ENCODE results near the gene SLC38A3. TPM values are rescaled to one million over a fixed set of nuclear protein-coding genes. Genes with fewer than 3 reads are reported as not detected.

The SLC38A3 gene
- total and polyA plus RNA-seq, 2 donors (not counting 1 experiment from before 2014, with no cell fraction given): not detected

GRCh38 chr3:50212971-50213370 lies 7.9 kb downstream of the SLC38A3 start:
- no peaks in the 10 kb centered on the region for H3K79me2 ChIP-seq (ENCODE audit: control insufficient read depth, insufficient read depth, low read length)
- WGBS (ENCODE audit: insufficient coverage): 92% methylated on average over 3 of the region's 3 CpGs
- H3K27me3 ChIP-seq (replicated peaks in 1 of 4; ENCODE audit: control extremely low read depth in 1 of 4, control insufficient read depth in 3 of 4, insufficient read depth in 4 of 4, low read length in 3 of 4): peaks cover 0 to 3% (median 0%) of the 10 kb centered on the region in 4 experiments
- no peak overlapping the region for H3K4me3 ChIP-seq (ENCODE audit: control extremely low read depth in 1 of 5, extremely low read depth in 1 of 5, insufficient read depth in 1 of 5, low read depth in 2 of 5, low read length in 4 of 5)
- DNase-seq (no peak), ATAC-seq (ENCODE audit: low read depth) (no peak)
- peaks cover 0 to 2% (median 0%) of the 10 kb centered on the region in 3 donors for H3K9me3 ChIP-seq (ENCODE audit: control extremely low read depth in 1 of 3, control insufficient read depth in 2 of 3, insufficient read depth in 1 of 3, low read length in 2 of 3)
- H4K20me1 ChIP-seq (ENCODE audit: control insufficient read depth, insufficient read depth, low read length, poor library complexity, severe bottlenecking): no peaks in the 10 kb centered on the region
- no peaks in the 10 kb centered on the region for H3K9me3 Mint-ChIP-seq (ENCODE audit: insufficient read depth)
- no peak overlapping the region for H2AFZ ChIP-seq (ENCODE audit: insufficient read depth, low read depth, low read length, poor library complexity, severe bottlenecking)
- CTCF ChIA-PET: no interaction called here
- no peak overlapping the region for H3K9ac ChIP-seq (ENCODE audit: low read length)
- no peaks in the 10 kb centered on the region for H3K4me1 ChIP-seq (ENCODE audit: control insufficient read depth in 2 of 2, insufficient read depth in 2 of 2, low read length in 2 of 2)
- POLR2A ChIA-PET: no interaction called here
- no peaks in the 10 kb centered on the region for H3K36me3 ChIP-seq (replicated peaks in 1 of 2; ENCODE audit: control extremely low read depth in 1 of 2, control insufficient read depth in 1 of 2, extremely low read depth in 1 of 2, insufficient read depth in 2 of 2, low read length in 1 of 2)
- no peak overlapping the region for H3K27ac ChIP-seq (ENCODE audit: low read length in 2 of 2)
- no peak overlapping the region for H3K4me2 ChIP-seq (replicated peaks; ENCODE audit: low read depth, low read length, poor library complexity, severe bottlenecking)
- intact Hi-C loops (cut with micrococcal nuclease): no loop called here
- H3K4me3 Mint-ChIP-seq: no peak overlapping the region
- peaks cover 4% of the 10 kb centered on the region for H3K27me3 Mint-ChIP-seq
- TF ChIP-seq CTCF (IDR thresholded peaks at IDR 0.05) (no peak), EZH2 (IDR thresholded peaks at IDR 0.05; ENCODE audit: borderline replicate concordance, insufficient read depth, low read depth, low read length, poor library complexity, severe bottlenecking) (no peak)
- no peaks in the 10 kb centered on the region for H3K4me1 Mint-ChIP-seq
- H3K27ac Mint-ChIP-seq: no peak overlapping the region

GRCh38 chr3:50213373-50213772 lies 8.3 kb downstream of the SLC38A3 start:
- H3K4me3 Mint-ChIP-seq: no peak overlapping the region
- Histone ChIP-seq H3K36me3 (replicated peaks in 1 of 2; ENCODE audit: control extremely low read depth in 1 of 2, control insufficient read depth in 1 of 2, extremely low read depth in 1 of 2, insufficient read depth in 2 of 2, low read length in 1 of 2) (no peaks in the 10 kb centered on the region), H3K4me1 (ENCODE audit: control insufficient read depth in 2 of 2, insufficient read depth in 2 of 2, low read length in 2 of 2) (no peaks in the 10 kb centered on the region), H2AFZ (ENCODE audit: insufficient read depth, low read depth, low read length, poor library complexity, severe bottlenecking) (no peak overlapping the region), H3K4me2 (replicated peaks; ENCODE audit: low read depth, low read length, poor library complexity, severe bottlenecking) (no peak overlapping the region), H3K9me3 (ENCODE audit: control extremely low read depth in 1 of 3, control insufficient read depth in 2 of 3, insufficient read depth in 1 of 3, low read length in 2 of 3) (peaks cover 0 to 2% (median 0%) of the 10 kb centered on the region in 3 donors), H3K9ac (ENCODE audit: low read length) (no peak overlapping the region), H4K20me1 (ENCODE audit: control insufficient read depth, insufficient read depth, low read length, poor library complexity, severe bottlenecking) (no peaks in the 10 kb centered on the region), H3K27ac (ENCODE audit: low read length in 2 of 2) (no peak overlapping the region), H3K79me2 (ENCODE audit: control insufficient read depth, insufficient read depth, low read length) (no peaks in the 10 kb centered on the region), H3K4me3 (ENCODE audit: control extremely low read depth in 1 of 5, extremely low read depth in 1 of 5, insufficient read depth in 1 of 5, low read depth in 2 of 5, low read length in 4 of 5) (no peak overlapping the region), H3K27me3 (replicated peaks in 1 of 4; ENCODE audit: control extremely low read depth in 1 of 4, control insufficient read depth in 3 of 4, insufficient read depth in 4 of 4, low read length in 3 of 4) (peaks cover 0 to 3% (median 0%) of the 10 kb centered on the region in 4 experiments)
- TF ChIP-seq EZH2 (IDR thresholded peaks at IDR 0.05; ENCODE audit: borderline replicate concordance, insufficient read depth, low read depth, low read length, poor library complexity, severe bottlenecking) (no peak), CTCF (IDR thresholded peaks at IDR 0.05) (no peak)
- no peaks in the 10 kb centered on the region for H3K9me3 Mint-ChIP-seq (ENCODE audit: insufficient read depth)
- CTCF ChIA-PET: no interaction called here
- 90% methylated on average over 12 of the region's 12 CpGs for WGBS (ENCODE audit: insufficient coverage)
- no peak overlapping the region for H3K27ac Mint-ChIP-seq
- DNase-seq (no peak), ATAC-seq (ENCODE audit: low read depth) (no peak)
- peaks cover 3% of the 10 kb centered on the region for H3K27me3 Mint-ChIP-seq
- H3K4me1 Mint-ChIP-seq: no peaks in the 10 kb centered on the region
- intact Hi-C loops (cut with micrococcal nuclease): no loop called here
- POLR2A ChIA-PET: no interaction called here

Data from B cell (primary cell).